ENCODE measurements around the gene ATAD2B. TPM values are rescaled to one million over a fixed set of nuclear protein-coding genes. Genes with fewer than 3 reads are reported as not detected.

Gene ATAD2B
- polyA plus RNA-seq, 1 of the 3 experiments (the other 2 are of a cell fraction): 1.3 TPM

GRCh38 chr2:23789012-23789411 is 137.9 kb downstream of the ATAD2B start (continued):
- TF ChIP-seq CTCF (IDR thresholded peaks at IDR 0.05): no peak

- 68% methylated on average over 1 of the region's 1 CpG for WGBS (ENCODE audit: low lambda C conversion rate)
These were observed 138.8 kb downstream of the ATAD2B start for GRCh38 chr2:23788100-23788499.

More at GRCh38 chr2:23788100-23788499, 138.8 kb downstream of the ATAD2B start:
- Histone ChIP-seq H3K9me2 (no peaks in the 10 kb centered on the region), H3K27ac (ENCODE audit: low read depth in 2 of 2, low read length in 1 of 2) (no peak overlapping the region), H3K27me3 (ENCODE audit: insufficient read depth) (no peaks in the 10 kb centered on the region), H3K79me2 (ENCODE audit: insufficient read depth) (no peaks in the 10 kb centered on the region), H3K4me1 (ENCODE audit: control insufficient read depth in 1 of 2, insufficient read depth in 2 of 2, low read depth in 1 of 2, low read length in 1 of 2) (peaks cover 0 to 4% of the 10 kb centered on the region in 2 experiments; a peak in 1 of 4 replicates), H3K9me3 (no peaks in the 10 kb centered on the region), H3F3A (replicated peaks; ENCODE audit: insufficient read depth) (peaks cover 8% of the 10 kb centered on the region), H4K20me1 (ENCODE audit: insufficient read depth) (no peaks in the 10 kb centered on the region), H3K9ac (no peak overlapping the region), H3K36me3 (replicated peaks in 1 of 2; ENCODE audit: control insufficient read depth in 1 of 2, insufficient read depth in 2 of 2, low read length in 1 of 2) (peaks cover 25 to 33% of the 10 kb centered on the region in 2 experiments), H3K4me2 (no peak overlapping the region), H3K4me3 (ENCODE audit: low read depth in 2 of 2, low read length in 1 of 2) (no peak overlapping the region), H2AFZ (ENCODE audit: low read depth) (no peak overlapping the region)
- TF ChIP-seq ELF1 (IDR thresholded peaks at IDR 0.05) (no peak), TCF12 (IDR thresholded peaks at IDR 0.05) (no peak), MXI1 (IDR thresholded peaks at IDR 0.05; ENCODE audit: low read depth, low read length) (no peak), SIN3A (IDR thresholded peaks at IDR 0.05; ENCODE audit: borderline replicate concordance, low read depth, low read length) (no peak), RAD21 (IDR thresholded peaks at IDR 0.05; ENCODE audit: low read length) (no peak), POLR2AphosphoS5 (IDR thresholded peaks at IDR 0.05; ENCODE audit: low read depth, low read length) (no peak), FOXJ3 (CRISPR knock-in tag; IDR thresholded peaks at IDR 0.05) (no peak), IRF3 (IDR thresholded peaks at IDR 0.05; ENCODE audit: low read depth, low read length) (no peak), RCOR1 (IDR thresholded peaks at IDR 0.05; ENCODE audit: low read length) (no peak), CTCF (IDR thresholded peaks at IDR 0.05) (no peak), GATA2 (CRISPR knock-in tag; IDR thresholded peaks at IDR 0.05) (no peak), USF1 (IDR thresholded peaks at IDR 0.05; ENCODE audit: borderline replicate concordance, low read depth) (no peak)
- CTCF ChIA-PET: interaction anchor here (0.7 to 0.8 kb wide), 2 partner anchors 13 to 16 kb away, joined by 3 read pairs; no protein-coding TSS in a partner anchor
- DNase-seq: no peak
- POLR2A ChIA-PET: no interaction called here
